Fibroblast of skin of abdomen (primary cell): ENCODE results near the gene TRAF5.

Experiments used
- DNase-seq: peaks from one replicate; pipeline ENCODE4 v3.0.0-alpha.2; 2013

TRAF5 gene

GRCh38 chr1:211328084-211328694 is 1.6 kb downstream of the TRAF5 start:
- no peak for DNase-seq

- no peak for DNase-seq
These were observed 2.3 kb downstream of the TRAF5 start for GRCh38 chr1:211328866-211329475.

GRCh38 chr1:211329764-211330201 is 3.1 kb downstream of the TRAF5 start:
- DNase-seq = no peak

GRCh38 chr1:211330282-211330936 is 3.8 kb downstream of the TRAF5 start:
- DNase-seq = no peak

- DNase-seq = peak; percentile 59
These were observed 4.5 kb downstream of the TRAF5 start for GRCh38 chr1:211331011-211331709.

GRCh38 chr1:211332036-211332616 is 5.5 kb downstream of the TRAF5 start:
- no peak for DNase-seq

GRCh38 chr1:211332830-211333229 is 6.2 kb downstream of the TRAF5 start:
- DNase-seq = no peak

GRCh38 chr1:211333906-211334305 is 7.3 kb downstream of the TRAF5 start:
- no peak for DNase-seq

- DNase-seq = no peak
These were observed 8.4 kb downstream of the TRAF5 start for GRCh38 chr1:211334986-211335385.

GRCh38 chr1:211335522-211336157 is 9.0 kb downstream of the TRAF5 start:
- DNase-seq = no peak

- no peak for DNase-seq
These were observed 9.5 kb downstream of the TRAF5 start for GRCh38 chr1:211336161-211336560.

- no peak for DNase-seq
These were observed 10.1 kb downstream of the TRAF5 start for GRCh38 chr1:211336775-211337174.

GRCh38 chr1:211337430-211338223 is 11.0 kb downstream of the TRAF5 start:
- DNase-seq = no peak

- no peak for DNase-seq
These were observed 11.6 kb downstream of the TRAF5 start for GRCh38 chr1:211338224-211338620.

- DNase-seq = no peak
These were observed 13.0 kb downstream of the TRAF5 start for GRCh38 chr1:211339631-211340041.

GRCh38 chr1:211340622-211341507 is 14.2 kb downstream of the TRAF5 start:
- DNase-seq = no peak

- DNase-seq = no peak
These were observed 15.4 kb downstream of the TRAF5 start for GRCh38 chr1:211341999-211342398.

- DNase-seq = no peak
These were observed 17.0 kb downstream of the TRAF5 start for GRCh38 chr1:211343607-211344006.

- DNase-seq = no peak
These were observed 17.6 kb downstream of the TRAF5 start for GRCh38 chr1:211344152-211344618.

- peak; percentile 38 for DNase-seq
These were observed 19.1 kb downstream of the TRAF5 start for GRCh38 chr1:211345719-211346118.
